ENCODE measurements around the gene ANO1.

The ANO1 gene

GRCh38 chr11:70133771-70134335 is 55.7 kb downstream of the ANO1 start:
- Histone ChIP-seq H3K36me3 (ENCODE audit: control insufficient read depth, insufficient read depth, low read length) (no peaks in the 10 kb centered on the region), H3K9me3 (ENCODE audit: control insufficient read depth, low read length) (no peaks in the 10 kb centered on the region), H3K4me3 (ENCODE audit: insufficient read depth, low read depth, low read length, poor library complexity, severe bottlenecking) (no peak overlapping the region), H3K27me3 (replicated peaks; ENCODE audit: control insufficient read depth, insufficient read depth, low read length, poor library complexity, severe bottlenecking) (no peaks in the 10 kb centered on the region), H3K27ac (ENCODE audit: insufficient read depth, low read length, poor library complexity, severe bottlenecking) (no peak overlapping the region), H3K4me1 (ENCODE audit: control insufficient read depth, insufficient read depth, low read length, poor library complexity, severe bottlenecking) (no peaks in the 10 kb centered on the region)
- DNase-seq = no peak

GRCh38 chr11:70134490-70134889 is 56.4 kb downstream of the ANO1 start:
- Histone ChIP-seq H3K36me3 (ENCODE audit: control insufficient read depth, insufficient read depth, low read length) (no peaks in the 10 kb centered on the region), H3K27ac (ENCODE audit: insufficient read depth, low read length, poor library complexity, severe bottlenecking) (no peak overlapping the region), H3K4me3 (ENCODE audit: insufficient read depth, low read depth, low read length, poor library complexity, severe bottlenecking) (no peak overlapping the region), H3K4me1 (ENCODE audit: control insufficient read depth, insufficient read depth, low read length, poor library complexity, severe bottlenecking) (no peaks in the 10 kb centered on the region), H3K27me3 (replicated peaks; ENCODE audit: control insufficient read depth, insufficient read depth, low read length, poor library complexity, severe bottlenecking) (no peaks in the 10 kb centered on the region), H3K9me3 (ENCODE audit: control insufficient read depth, low read length) (no peaks in the 10 kb centered on the region)
- no peak for DNase-seq

GRCh38 chr11:70135142-70135541 is 57.0 kb downstream of the ANO1 start:
- Histone ChIP-seq H3K27ac (ENCODE audit: insufficient read depth, low read length, poor library complexity, severe bottlenecking) (no peak overlapping the region), H3K36me3 (ENCODE audit: control insufficient read depth, insufficient read depth, low read length) (no peaks in the 10 kb centered on the region)

GRCh38 chr11:70135625-70136059 is 57.5 kb downstream of the ANO1 start:
- Histone ChIP-seq H3K4me3 (ENCODE audit: insufficient read depth, low read depth, low read length, poor library complexity, severe bottlenecking) (no peak overlapping the region), H3K4me1 (ENCODE audit: control insufficient read depth, insufficient read depth, low read length, poor library complexity, severe bottlenecking) (no peaks in the 10 kb centered on the region), H3K27me3 (replicated peaks; ENCODE audit: control insufficient read depth, insufficient read depth, low read length, poor library complexity, severe bottlenecking) (peaks cover 2% of the 10 kb centered on the region), H3K9me3 (ENCODE audit: control insufficient read depth, low read length) (no peaks in the 10 kb centered on the region), H3K36me3 (ENCODE audit: control insufficient read depth, insufficient read depth, low read length) (no peaks in the 10 kb centered on the region), H3K27ac (ENCODE audit: insufficient read depth, low read length, poor library complexity, severe bottlenecking) (no peak overlapping the region)
- DNase-seq = no peak

More at GRCh38 chr11:70135142-70135541, 57.0 kb downstream of the ANO1 start:
- H3K27me3 ChIP-seq (replicated peaks; ENCODE audit: control insufficient read depth, insufficient read depth, low read length, poor library complexity, severe bottlenecking) = no peaks in the 10 kb centered on the region
- no peak overlapping the region for H3K4me3 ChIP-seq (ENCODE audit: insufficient read depth, low read depth, low read length, poor library complexity, severe bottlenecking)
- no peaks in the 10 kb centered on the region for H3K4me1 ChIP-seq (ENCODE audit: control insufficient read depth, insufficient read depth, low read length, poor library complexity, severe bottlenecking)
- no peaks in the 10 kb centered on the region for H3K9me3 ChIP-seq (ENCODE audit: control insufficient read depth, low read length)
- DNase-seq = no peak

GRCh38 chr11:70137383-70137782 is 59.3 kb downstream of the ANO1 start:
- Histone ChIP-seq H3K9me3 (ENCODE audit: control insufficient read depth, low read length) (no peaks in the 10 kb centered on the region), H3K4me3 (ENCODE audit: insufficient read depth, low read depth, low read length, poor library complexity, severe bottlenecking) (no peak overlapping the region), H3K27me3 (replicated peaks; ENCODE audit: control insufficient read depth, insufficient read depth, low read length, poor library complexity, severe bottlenecking) (peaks cover 8% of the 10 kb centered on the region), H3K27ac (ENCODE audit: insufficient read depth, low read length, poor library complexity, severe bottlenecking) (no peak overlapping the region), H3K36me3 (ENCODE audit: control insufficient read depth, insufficient read depth, low read length) (no peaks in the 10 kb centered on the region), H3K4me1 (ENCODE audit: control insufficient read depth, insufficient read depth, low read length, poor library complexity, severe bottlenecking) (no peaks in the 10 kb centered on the region)
- no peak for DNase-seq

- Histone ChIP-seq H3K27me3 (replicated peaks; ENCODE audit: control insufficient read depth, insufficient read depth, low read length, poor library complexity, severe bottlenecking) (peaks cover 8% of the 10 kb centered on the region), H3K9me3 (ENCODE audit: control insufficient read depth, low read length) (no peaks in the 10 kb centered on the region), H3K4me3 (ENCODE audit: insufficient read depth, low read depth, low read length, poor library complexity, severe bottlenecking) (no peak overlapping the region), H3K36me3 (ENCODE audit: control insufficient read depth, insufficient read depth, low read length) (no peaks in the 10 kb centered on the region), H3K4me1 (ENCODE audit: control insufficient read depth, insufficient read depth, low read length, poor library complexity, severe bottlenecking) (no peaks in the 10 kb centered on the region), H3K27ac (ENCODE audit: insufficient read depth, low read length, poor library complexity, severe bottlenecking) (no peak overlapping the region)
- no peak for DNase-seq
These were observed 60.3 kb downstream of the ANO1 start for GRCh38 chr11:70138403-70138802.

- H3K4me3 ChIP-seq (ENCODE audit: insufficient read depth, low read depth, low read length, poor library complexity, severe bottlenecking) = no peak overlapping the region
- no peaks in the 10 kb centered on the region for H3K4me1 ChIP-seq (ENCODE audit: control insufficient read depth, insufficient read depth, low read length, poor library complexity, severe bottlenecking)
- no peak overlapping the region for H3K27ac ChIP-seq (ENCODE audit: insufficient read depth, low read length, poor library complexity, severe bottlenecking)
- DNase-seq = no peak
- no peaks in the 10 kb centered on the region for H3K9me3 ChIP-seq (ENCODE audit: control insufficient read depth, low read length)
- H3K36me3 ChIP-seq (ENCODE audit: control insufficient read depth, insufficient read depth, low read length) = no peaks in the 10 kb centered on the region
- H3K27me3 ChIP-seq (replicated peaks; ENCODE audit: control insufficient read depth, insufficient read depth, low read length, poor library complexity, severe bottlenecking) = peaks cover 8% of the 10 kb centered on the region
These were observed 61.8 kb downstream of the ANO1 start for GRCh38 chr11:70139785-70140410.

- DNase-seq = no peak
- Histone ChIP-seq H3K27ac (ENCODE audit: insufficient read depth, low read length, poor library complexity, severe bottlenecking) (no peak overlapping the region), H3K4me1 (ENCODE audit: control insufficient read depth, insufficient read depth, low read length, poor library complexity, severe bottlenecking) (no peaks in the 10 kb centered on the region), H3K4me3 (ENCODE audit: insufficient read depth, low read depth, low read length, poor library complexity, severe bottlenecking) (no peak overlapping the region), H3K27me3 (replicated peaks; ENCODE audit: control insufficient read depth, insufficient read depth, low read length, poor library complexity, severe bottlenecking) (peaks cover 8% of the 10 kb centered on the region), H3K36me3 (ENCODE audit: control insufficient read depth, insufficient read depth, low read length) (no peaks in the 10 kb centered on the region), H3K9me3 (ENCODE audit: control insufficient read depth, low read length) (no peaks in the 10 kb centered on the region)
These were observed 62.8 kb downstream of the ANO1 start for GRCh38 chr11:70140711-70141485.

GRCh38 chr11:70141486-70142220 is 63.5 kb downstream of the ANO1 start:
- no peak for DNase-seq
- Histone ChIP-seq H3K4me3 (ENCODE audit: insufficient read depth, low read depth, low read length, poor library complexity, severe bottlenecking) (no peak overlapping the region), H3K27ac (ENCODE audit: insufficient read depth, low read length, poor library complexity, severe bottlenecking) (no peak overlapping the region), H3K36me3 (ENCODE audit: control insufficient read depth, insufficient read depth, low read length) (no peaks in the 10 kb centered on the region), H3K27me3 (replicated peaks; ENCODE audit: control insufficient read depth, insufficient read depth, low read length, poor library complexity, severe bottlenecking) (peaks cover 8% of the 10 kb centered on the region), H3K9me3 (ENCODE audit: control insufficient read depth, low read length) (no peaks in the 10 kb centered on the region), H3K4me1 (ENCODE audit: control insufficient read depth, insufficient read depth, low read length, poor library complexity, severe bottlenecking) (no peaks in the 10 kb centered on the region)
